SK-N-SH (cell line): ENCODE results near the gene ARMH2. TPM values are rescaled to one million over a fixed set of nuclear protein-coding genes. Genes with fewer than 3 reads are reported as not detected.
A peak's percentile ranks its signal among the peaks of the same experiment; 100 is the strongest.

Source experiments
- CTCF ChIA-PET: fragments of 300-600, 350-600 bp; formaldehyde crosslinking; extraction: SDS; loops from one replicate; lab custom pipeline; 2021; lab: Yijun Ruan, JAX
- POLR2A ChIA-PET: fragments of 350-600 bp; sonication (Branson Sonifier 250); formaldehyde crosslinking; extraction: SDS; loops from one replicate; lab custom pipeline; 2020; ENCODE audit warnings: antibody characterized with exemption, inconsistent platforms; lab: Yijun Ruan, JAX
- DNase-seq: peaks from one replicate; pipeline ENCODE4 v3.0.0; 2012
- H2AFZ ChIP-seq: fragments of 200-600 bp; sonication (generic); 2 replicates; pipeline ENCODE4 v1.8.1; 2016; ENCODE audit warnings: antibody characterized with exemption, mild to moderate bottlenecking, low read depth
- H3F3A ChIP-seq: fragments of 200-600 bp; sonication (generic); replicated peaks from 2 replicates; pipeline ENCODE3; 2016; ENCODE audit warnings: antibody characterized with exemption, mild to moderate bottlenecking; ENCODE audit not compliant: insufficient read depth
- H3K27ac ChIP-seq, 2 experiments: fragments of 200-500 bp in 1 of 2; fragments of 200-600 bp in 1 of 2; sonication (Bioruptor generic) in 1 of 2; sonication (generic), shearing (Covaris generic) in 1 of 2; 2 replicates each; pipeline versions ENCODE4 v1.5.1 to v1.6.1; 2014 to 2016; ENCODE audit warnings: low read depth in 2 of 2, inconsistent platforms in 1 of 2, low read length in 1 of 2, mild to moderate bottlenecking in 1 of 2, mixed read lengths in 1 of 2
- H3K27me3 ChIP-seq: fragments of 200-600 bp; sonication (generic), shearing (Covaris generic); 2 replicates; pipeline ENCODE4 v1.6.1; 2016; ENCODE audit warnings: mixed run types; ENCODE audit not compliant: insufficient read depth
- H3K36me3 ChIP-seq, 2 experiments: fragments of 200-500 bp in 1 of 2; fragments of 200-600 bp in 1 of 2; sonication (Bioruptor generic) in 1 of 2; sonication (generic) in 1 of 2; replicated peaks in 1 of 2; 2 replicates each; pipeline versions ENCODE3 to v1.5.1; 2014 to 2016; ENCODE audit warnings: low read length in 1 of 2, mild to moderate bottlenecking in 1 of 2; ENCODE audit not compliant: insufficient read depth in 2 of 2, control insufficient read depth in 1 of 2
- H3K4me1 ChIP-seq, 2 experiments: fragments of 200-500 bp in 1 of 2; fragments of 200-600 bp in 1 of 2; sonication (Bioruptor generic) in 1 of 2; sonication (generic), shearing (Covaris generic) in 1 of 2; 2 replicates each; pipeline versions ENCODE4 v1.5.1 to v1.6.1; 2014 to 2016; ENCODE audit warnings: low read depth in 1 of 2, low read length in 1 of 2, mixed run types in 1 of 2; ENCODE audit not compliant: insufficient read depth in 2 of 2, control insufficient read depth in 1 of 2
- H3K4me2 ChIP-seq: fragments of 200-600 bp; sonication (generic), shearing (Covaris generic); 2 replicates; pipeline ENCODE4 v1.6.1; 2017; ENCODE audit warnings: mixed run types
- H3K4me3 ChIP-seq, 2 experiments: fragments of 200-500 bp in 1 of 2; fragments of 200-600 bp in 1 of 2; sonication (Bioruptor generic) in 1 of 2; sonication (generic), shearing (Covaris generic) in 1 of 2; 2 replicates each; pipeline versions ENCODE4 v1.5.1 to v1.8.1; 2014 to 2016; ENCODE audit warnings: low read depth in 2 of 2, inconsistent platforms in 1 of 2, low read length in 1 of 2, mild to moderate bottlenecking in 1 of 2, mixed read lengths in 1 of 2, moderate library complexity in 1 of 2
- H3K79me2 ChIP-seq: fragments of 200-600 bp; sonication (generic); 2 replicates; pipeline ENCODE4 v1.8.1; 2017; ENCODE audit warnings: mild to moderate bottlenecking; ENCODE audit not compliant: insufficient read depth
- H3K9ac ChIP-seq: fragments of 200-600 bp; sonication (generic); 2 replicates; pipeline ENCODE4 v1.6.1; 2017; ENCODE audit warnings: mixed run types
- H3K9me2 ChIP-seq: fragments of 200-600 bp; sonication (generic); 2 replicates; pipeline ENCODE4 v1.6.1; 2017; ENCODE audit warnings: mixed run types
- H3K9me3 ChIP-seq: fragments of 200-600 bp; sonication (generic); 2 replicates; pipeline ENCODE4 v1.6.1; 2017; ENCODE audit warnings: mixed run types, mild to moderate bottlenecking, moderate library complexity
- H4K20me1 ChIP-seq: fragments of 200-600 bp; sonication (generic); 2 replicates; pipeline ENCODE4 v1.6.1; 2017; ENCODE audit warnings: mild to moderate bottlenecking, mixed run types; ENCODE audit not compliant: insufficient read depth
- ELF1 ChIP-seq: IDR thresholded peaks from 2 replicates; pipeline ENCODE4 v1.4.0; 2012
- EZH2phosphoT487 ChIP-seq: fragments of 200-600 bp; sonication (generic); IDR thresholded peaks from 2 replicates; pipeline ENCODE4 v1.6.1; 2017; ENCODE audit warnings: low read depth, mixed run types, mild to moderate bottlenecking, antibody characterized with exemption, moderate library complexity, borderline replicate concordance
- FOXJ3 ChIP-seq: sonication (generic); formaldehyde crosslinking; IDR thresholded peaks from 2 replicates; pipeline ENCODE4 v1.5.1; 2020; ENCODE audit warnings: mild to moderate bottlenecking, missing genetic modification reagents
- FOXM1 ChIP-seq: IDR thresholded peaks from 2 replicates; pipeline ENCODE4 v1.4.0; 2012; ENCODE audit warnings: low read depth, mild to moderate bottlenecking
- GABPA ChIP-seq: IDR thresholded peaks from 2 replicates; pipeline ENCODE4 v1.4.0; 2012; ENCODE audit warnings: low read depth, mild to moderate bottlenecking
- REST ChIP-seq: IDR thresholded peaks from 2 replicates; pipeline ENCODE4 v1.6.1; 2012; ENCODE audit warnings: mild to moderate bottlenecking, low read depth, low read length, moderate library complexity
- TEAD4 ChIP-seq: IDR thresholded peaks from 2 replicates; pipeline ENCODE4 v1.4.0; 2012; ENCODE audit warnings: mild to moderate bottlenecking, borderline replicate concordance; ENCODE audit not compliant: insufficient read depth
- ZBTB33 ChIP-seq: IDR thresholded peaks from 2 replicates; pipeline ENCODE4 v1.4.0; 2012; ENCODE audit warnings: low read depth, borderline replicate concordance
- WGBS: methylation state at CpG from one replicate; pipeline ENCODE4 v1.1.6; 2017; ENCODE audit warnings: low lambda C conversion rate; 5-methylcytosine and 5-hydroxymethylcytosine counted together
- polyA plus RNA-seq, 3 experiments: library from polyadenylated mRNA; depleted of rRNA; stranded (reverse); fragments of >200 nt; gene quantifications; 2 replicates each; pipeline ENCODE4 v1.2.3, GENCODE V29; 2012

Gene ARMH2
- polyA plus RNA-seq, 1 of the 3 experiments (the other 2 are of a cell fraction), result not detected

GRCh38 chr6:24829657-24830056, 30.9 kb upstream of the ARMH2 start:
- Histone ChIP-seq H2AFZ (no peak overlapping the region), H3K9ac (no peak overlapping the region), H3K36me3 (no peaks in the 10 kb centered on the region), H3K27ac (no peak overlapping the region), H3K4me1 (peaks cover 5 to 12% of the 10 kb centered on the region in 2 experiments; a peak in 2 of 4 replicates), H3K79me2 (no peaks in the 10 kb centered on the region), H3K4me3 (no peak overlapping the region), H4K20me1 (no peaks in the 10 kb centered on the region), H3K9me3 (no peaks in the 10 kb centered on the region), H3K27me3 (no peaks in the 10 kb centered on the region), H3K9me2 (no peaks in the 10 kb centered on the region), H3F3A (no peaks in the 10 kb centered on the region), H3K4me2 (no peak overlapping the region)
- ChIA-PET POLR2A (no interaction called here), CTCF (interaction anchor here (0.6 to 1.0 kb wide), 2 partner anchors 26 to 31 kb away, joined by 3 to 4 read pairs; partner anchors contain the start of gene ARMH2)
- no peak for DNase-seq
- TF ChIP-seq ZBTB33, result no peak
- no peak for TF ChIP-seq TEAD4
- 88% methylated on average over 3 of the region's 3 CpGs for WGBS

- Histone ChIP-seq H3K9ac (no peak overlapping the region), H3K4me1 (peaks cover 5 to 12% of the 10 kb centered on the region in 2 experiments; a peak in 2 of 4 replicates), H2AFZ (0 out of 2 replicates have a peak overlapping the region, but pooled peaks have one; percentile 76), H3K27me3 (no peaks in the 10 kb centered on the region), H3K79me2 (no peaks in the 10 kb centered on the region), H3K4me3 (no peak overlapping the region), H3F3A (no peaks in the 10 kb centered on the region), H3K27ac (no peak overlapping the region), H4K20me1 (no peaks in the 10 kb centered on the region), H3K4me2 (no peak overlapping the region), H3K9me2 (no peaks in the 10 kb centered on the region), H3K9me3 (no peaks in the 10 kb centered on the region), H3K36me3 (no peaks in the 10 kb centered on the region)
- TF ChIP-seq GABPA, result no peak
- TF ChIP-seq EZH2phosphoT487, result no peak
- no peak for TF ChIP-seq FOXJ3
- no peak for TF ChIP-seq ELF1
- TF ChIP-seq FOXM1, result no peak
- TF ChIP-seq REST, result no peak
- DNase-seq, result no peak
- CTCF ChIA-PET, result interaction anchor here (0.7 to 0.8 kb wide), 2 partner anchors 9 to 243 kb away, joined by 3 read pairs; no protein-coding TSS in a partner anchor
- POLR2A ChIA-PET, result no interaction called here
- WGBS, result 81% methylated on average over 8 of the region's 8 CpGs
These were observed 29.3 kb upstream of the ARMH2 start for GRCh38 chr6:24827970-24828369.
